IMR-90 (cell line): Measurements from ENCODE around the gene DNAJC5G. TPM values are rescaled to one million over a fixed set of nuclear protein-coding genes. Genes with fewer than 3 reads are reported as not detected.
"Not testable (repeated sequence)": the region's sequence is repeated elsewhere in the genome, so short reads cannot be mapped to it uniquely, and the experiment has no call there.

Experiments used
- ATAC-seq: fragments of 200-7000 bp; cut with Tn5 transposase; 2 replicates; pipeline ENCODE4 v1.9.1; 2020; ENCODE audit warnings: low read depth, mild to moderate bottlenecking, moderate library complexity
- BruUV-seq: library from RNA; stranded (reverse); fragments of 400-500 nt; replicated peaks from 2 replicates; lab custom pipeline; 2021; lab: Mats Ljungman, UMichigan
- CTCF ChIA-PET: fragments of 300-600 bp; formaldehyde crosslinking; extraction: SDS; loops from one replicate; lab custom pipeline; 2021; ENCODE audit warnings: antibody characterized with exemption; lab: Yijun Ruan, JAX
- POLR2A ChIA-PET: fragments of 300-600 bp; sonication (Branson Sonifier 250); formaldehyde crosslinking; loops from one replicate; lab custom pipeline; 2022; ENCODE audit warnings: antibody characterized with exemption; ENCODE audit not compliant: unreplicated experiment; lab: Charles Lee
- DNase-seq: peaks from one replicate; pipeline ENCODE4 v3.0.0; 2013
- H2AFZ ChIP-seq: replicated peaks from 2 replicates; pipeline ENCODE3; 2013; ENCODE audit warnings: low read length, mild to moderate bottlenecking; ENCODE audit not compliant: poor library complexity
- H2AK5ac ChIP-seq: 2 replicates; pipeline ENCODE4 v1.6.1; 2013; ENCODE audit warnings: low read depth, low read length, inconsistent platforms
- H2AK9ac ChIP-seq: replicated peaks from 2 replicates; pipeline ENCODE3; 2013; ENCODE audit warnings: mild to moderate bottlenecking, low read depth, low read length, moderate library complexity; ENCODE audit not compliant: poor library complexity
- H2BK120ac ChIP-seq: 2 replicates; pipeline ENCODE4 v1.6.1; 2013; ENCODE audit warnings: low read depth, low read length, inconsistent platforms
- H2BK15ac ChIP-seq: 3 replicates; pipeline ENCODE4 v1.6.1; 2013; ENCODE audit warnings: low read depth, low read length, inconsistent platforms
- H2BK20ac ChIP-seq: 2 replicates; pipeline ENCODE4 v1.6.1; 2013; ENCODE audit warnings: low read depth, mild to moderate bottlenecking, inconsistent platforms, low read length, moderate library complexity
- H2BK5ac ChIP-seq: 2 replicates; pipeline ENCODE4 v1.6.1; 2013; ENCODE audit warnings: mild to moderate bottlenecking, low read depth, low read length, inconsistent platforms; ENCODE audit not compliant: poor library complexity, severe bottlenecking
- H3K14ac ChIP-seq: replicated peaks from 2 replicates; pipeline ENCODE4 v1.6.1; 2013; ENCODE audit warnings: low read depth, low read length, inconsistent platforms
- H3K18ac ChIP-seq: 2 replicates; pipeline ENCODE4 v1.6.1; 2013; ENCODE audit warnings: low read depth, low read length, control low read depth
- H3K23ac ChIP-seq: 2 replicates; pipeline ENCODE4 v1.6.1; 2013; ENCODE audit warnings: low read depth, low read length, inconsistent platforms
- H3K27ac ChIP-seq: 2 replicates; pipeline ENCODE4 v1.5.1; 2013; ENCODE audit warnings: mild to moderate bottlenecking, control low read depth, low read length; ENCODE audit not compliant: insufficient read depth
- H3K27me3 ChIP-seq: 2 replicates; pipeline ENCODE4 v1.6.1; 2013; ENCODE audit warnings: low read length; ENCODE audit not compliant: control insufficient read depth, insufficient read depth
- H3K36me3 ChIP-seq: 2 replicates; pipeline ENCODE4 v1.6.1; 2013; ENCODE audit warnings: low read length, mixed read lengths; ENCODE audit not compliant: control insufficient read depth, insufficient read depth
- H3K4ac ChIP-seq: 2 replicates; pipeline ENCODE4 v1.6.1; 2013; ENCODE audit warnings: low read depth, low read length, inconsistent platforms
- H3K4me1 ChIP-seq: 2 replicates; pipeline ENCODE4 v1.6.1; 2013; ENCODE audit warnings: low read length, mixed read lengths; ENCODE audit not compliant: control insufficient read depth, insufficient read depth
- H3K4me2 ChIP-seq: 2 replicates; pipeline ENCODE4 v1.6.1; 2013; ENCODE audit warnings: low read depth, mild to moderate bottlenecking, control low read depth, low read length, moderate library complexity
- H3K4me3 ChIP-seq: 2 replicates; pipeline ENCODE4 v1.5.1; 2013; ENCODE audit warnings: low read depth, mild to moderate bottlenecking, control low read depth, low read length, moderate library complexity; ENCODE audit not compliant: insufficient read depth
- H3K56ac ChIP-seq: 2 replicates; pipeline ENCODE4 v1.6.1; 2013; ENCODE audit warnings: low read length, inconsistent platforms; ENCODE audit not compliant: insufficient read depth; ENCODE audit errors: extremely low read depth
- H3K79me1 ChIP-seq, 2 experiments: 2 replicates each; pipeline ENCODE4 v1.6.1; 2013; ENCODE audit warnings: low read length in 2 of 2, inconsistent platforms in 1 of 2, low read depth in 1 of 2
- H3K9ac ChIP-seq: 2 replicates; pipeline ENCODE4 v1.6.1; 2013; ENCODE audit warnings: low read depth, low read length, control low read depth
- H3K9me1 ChIP-seq: 2 replicates; pipeline ENCODE4 v1.6.1; 2013; ENCODE audit warnings: low read length, inconsistent platforms; ENCODE audit not compliant: insufficient read depth
- H3K9me3 ChIP-seq: 2 replicates; pipeline ENCODE4 v1.6.1; 2013; ENCODE audit warnings: low read length; ENCODE audit not compliant: control insufficient read depth, insufficient read depth
- H4K20me1 ChIP-seq: 2 replicates; pipeline ENCODE4 v1.6.1; 2013; ENCODE audit warnings: low read length, inconsistent platforms; ENCODE audit not compliant: insufficient read depth
- H4K5ac ChIP-seq: 2 replicates; pipeline ENCODE4 v1.6.1; 2013; ENCODE audit warnings: mild to moderate bottlenecking, low read depth, low read length, control low read depth
- H4K8ac ChIP-seq, 2 experiments: 2 replicates each; pipeline ENCODE4 v1.6.1; 2013; ENCODE audit warnings: low read depth in 2 of 2, low read length in 2 of 2, control low read depth in 1 of 2, inconsistent platforms in 1 of 2
- H4K91ac ChIP-seq: 2 replicates; pipeline ENCODE4 v1.6.1; 2013; ENCODE audit warnings: low read depth, low read length, inconsistent platforms; ENCODE audit not compliant: insufficient read depth
- WGBS, 2 experiments: methylation state at CpG; one replicate each; pipeline versions ENCODE4 v1.1.5 to v1.1.7; 2013; ENCODE audit warnings: missing lambda C conversion rate in 2 of 2; ENCODE audit not compliant: insufficient read length in 1 of 2; ENCODE audit errors: extremely low coverage in 2 of 2; 5-methylcytosine and 5-hydroxymethylcytosine counted together
- dilution Hi-C: fragments of 300-500 bp; cut with HindIII; formaldehyde crosslinking; loops from one replicate; pipeline ENCODE4 v1.14.3; 2018; ENCODE audit warnings: low sequenced_read_pairs; ENCODE audit not compliant: unreplicated experiment
- in situ Hi-C: fragments of 300-500 bp; cut with MboI; formaldehyde crosslinking; loops from 3 replicates; pipeline ENCODE4 v1.14.3; 2019; ENCODE audit warnings: low sequenced_read_pairs, inconsistent platforms, mixed read lengths
- intact Hi-C: fragments of 100-400 bp; cut with micrococcal nuclease; formaldehyde crosslinking; loops from 2 replicates; pipeline ENCODE4 v1.10.0; 2022
- polyA plus RNA-seq, 3 experiments: library from polyadenylated mRNA; depleted of rRNA; stranded (reverse); fragments of >200 nt; gene quantifications; 2 replicates each; pipeline ENCODE4 v1.2.3, GENCODE V29; 2012; ENCODE audit warnings: low replicate concordance in 1 of 3
- total RNA-seq: library from RNA; depleted of rRNA; stranded (reverse); fragments of >200 nt; gene quantifications from 2 replicates; pipeline ENCODE4 v1.2.3, GENCODE V29; 2012

The DNAJC5G gene
- total and polyA plus RNA-seq, 2 of the 4 experiments (the other 2 are of a cell fraction), result not detected

DNA sequence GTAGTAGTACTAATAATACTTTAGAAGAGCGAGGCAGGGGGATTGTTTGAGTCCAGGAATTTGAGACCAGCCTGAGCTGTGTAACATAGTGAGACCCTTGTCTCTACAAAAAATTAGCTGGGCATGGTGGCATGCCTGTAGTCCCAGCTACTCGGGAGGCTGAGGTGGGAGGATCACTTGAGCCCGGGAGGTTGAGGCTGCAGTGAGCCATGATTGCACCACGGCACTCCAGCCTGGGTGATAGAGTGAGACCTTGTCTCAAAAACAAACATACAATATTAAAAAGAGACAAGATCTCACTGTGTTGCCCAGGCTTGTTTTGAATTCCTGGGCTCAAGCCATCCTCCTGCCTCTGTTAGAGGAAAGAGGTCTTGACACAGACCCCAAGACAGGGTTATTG lies 25.4 kb downstream of the DNAJC5G start:
- H3K56ac ChIP-seq, H2AK9ac ChIP-seq, H3K14ac ChIP-seq, H2BK15ac ChIP-seq, intact Hi-C loops, H2BK120ac ChIP-seq, H3K4me2 ChIP-seq, BruUV-seq, H2BK20ac ChIP-seq, H3K4me3 ChIP-seq, H3K79me1 ChIP-seq, H4K91ac ChIP-seq, H3K18ac ChIP-seq, H3K9ac ChIP-seq, dilution Hi-C loops, H2BK5ac ChIP-seq, H2AFZ ChIP-seq, in situ Hi-C loops, ATAC-seq, H4K5ac ChIP-seq, H3K36me3 ChIP-seq, H3K4me1 ChIP-seq, H3K9me1 ChIP-seq, POLR2A ChIA-PET, H3K9me3 ChIP-seq, H3K4ac ChIP-seq, DNase-seq, H4K8ac ChIP-seq, H4K20me1 ChIP-seq, H3K27ac ChIP-seq, H3K23ac ChIP-seq, H2AK5ac ChIP-seq: not testable (repeated sequence)
- WGBS, 2 experiments, result no CpG with 5 or more reads among the region's 4 CpGs
- H3K27me3 ChIP-seq, result peaks cover 18% of the 10 kb centered on the region
- CTCF ChIA-PET, result interaction anchor here (0.8 to 1.1 kb wide), 2 partner anchors 8 to 20 kb away, joined by 3 to 4 read pairs; no protein-coding TSS in a partner anchor
